ENCODE measurements around the gene SHANK1.
A peak's percentile ranks its signal among the peaks of the same experiment; 100 is the strongest.

SHANK1 gene

GRCh38 chr19:50711196-50711595, 8.4 kb downstream of the SHANK1 start:
- DNase-seq, result no peak

GRCh38 chr19:50710612-50711011, 9.0 kb downstream of the SHANK1 start:
- DNase-seq, result no peak

- DNase-seq, result no peak
Observed at GRCh38 chr19:50710094-50710493, 9.5 kb downstream of the SHANK1 start.

- DNase-seq, result no peak
Observed at GRCh38 chr19:50708179-50708879, 11.3 kb downstream of the SHANK1 start.

- no peak for DNase-seq
Observed at GRCh38 chr19:50706387-50706786, 13.2 kb downstream of the SHANK1 start.

GRCh38 chr19:50705422-50706019, 14.1 kb downstream of the SHANK1 start:
- DNase-seq, result peak; percentile 19

- peak; percentile 27 for DNase-seq
Observed at GRCh38 chr19:50703915-50704796, 15.4 kb downstream of the SHANK1 start.

GRCh38 chr19:50702871-50703829, 16.5 kb downstream of the SHANK1 start:
- peak; percentile 12 for DNase-seq

- DNase-seq, result no peak
Observed at GRCh38 chr19:50702158-50702870, 17.3 kb downstream of the SHANK1 start.

- no peak for DNase-seq
Observed at GRCh38 chr19:50701367-50701985, 18.1 kb downstream of the SHANK1 start.

GRCh38 chr19:50697414-50698124, 22.0 kb downstream of the SHANK1 start:
- no peak for DNase-seq

GRCh38 chr19:50696094-50696483, 23.5 kb downstream of the SHANK1 start:
- DNase-seq, result no peak

- peak; percentile 39 for DNase-seq
Observed at GRCh38 chr19:50695251-50696093, 24.1 kb downstream of the SHANK1 start.

GRCh38 chr19:50694815-50695145, 24.8 kb downstream of the SHANK1 start:
- no peak for DNase-seq

- DNase-seq, result no peak
Observed at GRCh38 chr19:50693064-50693975, 26.3 kb downstream of the SHANK1 start.

GRCh38 chr19:50690439-50690838, 29.2 kb downstream of the SHANK1 start:
- DNase-seq, result no peak

- DNase-seq, result no peak
Observed at GRCh38 chr19:50688766-50689165, 30.8 kb downstream of the SHANK1 start.

GRCh38 chr19:50686310-50687032, 33.1 kb downstream of the SHANK1 start:
- no peak for DNase-seq
